ENCODE measurements around the gene RAPGEF4.

DNA sequence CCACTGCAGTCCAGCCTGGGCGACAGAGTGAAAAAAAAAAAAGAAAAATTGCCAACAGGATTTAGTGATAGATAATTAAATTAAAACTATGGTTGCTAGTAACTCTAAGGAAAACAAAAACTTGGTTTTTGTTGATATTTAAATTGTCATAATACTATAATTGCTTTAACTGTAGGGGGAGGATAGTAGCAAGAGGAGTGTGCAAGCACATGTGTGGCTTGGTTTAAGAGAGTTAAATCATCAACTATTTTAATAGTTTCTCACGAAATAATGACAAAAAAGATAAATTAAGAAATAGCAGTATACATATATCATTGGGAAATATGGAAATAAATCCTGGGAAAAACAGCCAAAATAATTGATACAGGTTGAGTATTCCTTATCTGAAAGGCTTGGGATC, 27.4 kb upstream of the RAPGEF4 start:
- TF ChIP-seq POLR2A (IDR thresholded peaks at IDR 0.05; ENCODE audit: low read length) (no peak), GATA1 (IDR thresholded peaks at IDR 0.05; ENCODE audit: low read depth, low read length) (no peak)

All from erythroblast (primary cell).